GM18867 (cell line): Measurements from ENCODE around the gene NEK5.
"Not testable (repeated sequence)": the region's sequence is repeated elsewhere in the genome, so short reads cannot be mapped to it uniquely, and the experiment has no call there.

Experiments
- ATAC-seq: cut with Tn5 transposase; IDR thresholded peaks from one replicate; pipeline ENCODE4 v1.9.1; 2021; ENCODE audit warnings: mild to moderate bottlenecking, moderate library complexity; ENCODE audit not compliant: unreplicated experiment

Gene NEK5

DNA sequence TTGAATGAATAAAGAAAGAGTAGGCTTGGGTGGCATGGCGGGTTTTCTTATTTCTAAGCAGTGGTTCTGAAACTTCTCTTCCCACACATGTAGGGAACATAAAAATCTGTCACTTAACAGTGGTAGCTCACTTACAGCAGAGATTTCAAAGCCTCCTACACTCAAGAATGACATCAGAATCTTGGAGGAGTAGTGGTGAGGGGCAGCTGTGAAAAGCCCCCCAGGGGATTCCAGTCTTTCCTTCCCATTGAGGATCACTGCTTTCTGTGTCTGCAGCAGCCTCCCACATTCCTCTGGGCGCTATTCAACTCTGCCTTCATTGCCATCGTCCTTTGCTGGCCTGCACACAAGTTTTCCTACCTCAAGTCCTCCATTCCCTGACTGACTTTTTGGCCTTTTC is 8.6 kb upstream of the NEK5 start:
- no peak for ATAC-seq

DNA sequence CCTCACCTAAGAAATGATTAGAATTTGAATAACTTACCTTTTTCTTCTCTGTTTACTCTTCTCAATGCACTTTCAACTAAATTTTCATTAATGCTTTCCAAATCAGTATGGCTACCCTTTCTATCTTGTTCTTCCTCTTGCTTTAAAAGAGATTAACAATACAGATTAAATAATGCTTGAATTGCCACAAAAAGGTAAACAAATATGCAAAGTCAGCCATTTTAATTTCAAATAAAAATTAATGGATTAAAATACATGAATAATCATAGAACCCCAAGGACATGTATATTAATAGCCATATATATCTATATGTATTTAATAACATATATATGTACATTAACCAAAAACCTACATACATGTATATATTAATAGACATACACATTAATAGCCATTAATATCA is 7.9 kb upstream of the NEK5 start:
- no peak for ATAC-seq

DNA sequence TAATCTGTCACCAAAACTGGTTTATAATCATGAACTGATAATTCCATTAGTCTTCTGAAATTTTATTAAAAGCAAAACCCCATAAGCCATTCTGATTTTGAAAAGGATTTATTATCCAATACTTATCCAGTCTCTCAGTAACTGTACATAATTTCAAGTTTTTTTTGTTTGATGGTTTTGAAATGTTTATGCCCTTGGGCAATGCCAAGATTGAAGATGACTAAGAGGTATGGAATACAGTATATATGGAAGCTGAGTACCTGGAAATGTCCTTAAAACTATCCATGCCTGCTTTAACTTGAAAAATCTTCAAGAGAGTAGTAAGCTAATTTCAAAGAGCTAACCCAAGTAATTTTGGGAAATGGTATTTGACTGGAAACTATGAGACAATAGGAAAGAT is 1.8 kb upstream of the NEK5 start:
- no peak for ATAC-seq

DNA sequence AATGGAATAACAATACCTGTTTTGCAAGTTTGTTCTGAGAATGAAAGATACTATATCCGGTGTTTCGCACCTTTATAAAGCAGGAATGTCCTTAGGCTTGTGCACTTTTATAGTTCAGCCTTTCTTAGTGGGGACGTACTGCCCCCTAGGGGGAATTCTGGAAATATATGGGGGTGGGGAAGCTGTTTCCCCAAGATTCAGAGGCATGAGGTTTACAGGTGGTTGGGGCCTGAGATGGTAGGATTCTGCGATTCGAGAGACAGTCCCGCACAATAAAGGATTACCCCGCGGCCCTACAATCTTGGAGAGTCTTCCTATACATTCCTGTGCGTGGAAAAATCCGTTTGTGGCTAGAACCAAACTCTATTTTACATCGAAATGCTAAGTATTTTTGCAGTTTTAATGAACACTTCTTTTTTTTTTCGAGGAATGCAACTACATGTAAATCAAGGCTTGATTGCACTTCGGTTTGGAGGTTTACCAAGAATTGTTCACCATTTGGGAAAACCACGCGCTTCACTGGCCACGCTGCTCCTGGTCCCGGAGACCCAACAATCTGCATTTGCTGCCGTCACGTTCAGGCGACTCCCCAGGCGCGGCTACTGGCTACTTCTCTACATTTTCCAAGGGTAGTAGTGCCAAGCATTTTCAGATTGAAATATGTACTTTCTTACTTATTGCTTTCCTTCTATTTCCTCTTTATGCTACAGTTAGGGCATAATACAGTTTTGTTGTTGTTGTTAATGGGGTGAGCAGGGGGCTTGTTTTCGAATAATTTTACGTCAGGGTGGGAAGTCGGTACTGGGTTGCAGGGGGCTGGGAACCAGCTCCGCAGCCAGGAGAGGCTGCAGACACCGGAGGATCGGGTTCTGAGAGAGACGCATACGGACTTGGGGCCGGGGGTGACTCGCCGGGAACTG is 830 bp downstream of the NEK5 start:
- peak; percentile 64 for ATAC-seq

DNA sequence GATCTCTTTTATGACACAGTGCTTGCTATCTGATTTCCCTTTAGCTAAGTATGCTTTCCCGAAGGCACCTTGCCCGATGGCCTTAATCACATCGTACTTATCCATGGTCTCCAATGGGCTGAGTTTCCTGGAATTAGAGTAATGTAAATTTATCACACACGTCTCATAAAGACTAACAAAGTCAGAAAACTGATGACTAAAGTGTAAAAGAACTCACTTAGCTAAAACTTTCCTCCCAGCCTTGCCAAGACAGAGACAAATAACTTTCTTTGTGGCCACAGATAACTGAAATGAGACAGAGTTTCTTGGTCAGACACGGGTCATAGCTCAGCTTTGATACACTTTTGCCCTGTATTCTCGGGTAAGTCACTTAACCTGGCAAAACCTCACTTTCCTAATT is 1.5 kb downstream of the NEK5 start:
- ATAC-seq = peak; percentile 35

DNA sequence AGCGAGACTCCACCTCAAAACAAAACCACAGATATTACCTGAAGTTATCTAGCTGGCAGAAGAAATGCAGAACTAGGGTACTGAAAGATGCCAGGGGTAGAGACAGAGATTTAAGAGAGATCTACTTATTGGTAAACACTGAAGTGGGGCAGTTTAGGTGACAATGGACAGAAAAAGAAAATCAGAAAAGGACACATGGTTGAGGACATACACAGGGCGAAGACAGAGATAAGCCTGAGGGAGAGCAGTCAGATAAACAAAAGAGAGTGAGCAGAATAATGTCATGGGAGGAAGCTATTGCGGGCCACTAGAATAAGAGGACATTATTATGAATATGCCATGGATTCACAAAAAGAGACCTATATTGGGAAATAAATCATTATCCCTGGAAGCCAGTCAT is 3.3 kb downstream of the NEK5 start:
- ATAC-seq = no peak

DNA sequence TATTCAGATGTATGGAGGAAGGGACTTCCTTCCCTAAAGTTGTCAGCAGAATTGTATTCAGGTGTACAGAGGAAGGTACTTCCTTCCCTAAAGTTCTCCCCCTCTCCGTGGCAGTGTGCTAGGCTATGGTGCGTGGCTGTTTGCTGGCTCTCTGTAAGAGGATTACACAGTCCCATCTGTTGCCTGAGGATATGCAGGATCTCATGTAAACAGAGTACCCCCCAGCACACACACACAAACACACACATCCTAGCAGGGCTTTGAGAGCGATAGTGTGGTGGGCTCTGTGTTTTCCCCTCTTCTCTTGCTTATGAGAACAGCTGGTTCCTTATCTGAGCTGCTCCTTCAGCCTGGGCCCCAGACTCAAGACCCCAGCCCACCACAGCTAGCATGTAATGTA is 10.3 kb downstream of the NEK5 start:
- no peak for ATAC-seq

DNA sequence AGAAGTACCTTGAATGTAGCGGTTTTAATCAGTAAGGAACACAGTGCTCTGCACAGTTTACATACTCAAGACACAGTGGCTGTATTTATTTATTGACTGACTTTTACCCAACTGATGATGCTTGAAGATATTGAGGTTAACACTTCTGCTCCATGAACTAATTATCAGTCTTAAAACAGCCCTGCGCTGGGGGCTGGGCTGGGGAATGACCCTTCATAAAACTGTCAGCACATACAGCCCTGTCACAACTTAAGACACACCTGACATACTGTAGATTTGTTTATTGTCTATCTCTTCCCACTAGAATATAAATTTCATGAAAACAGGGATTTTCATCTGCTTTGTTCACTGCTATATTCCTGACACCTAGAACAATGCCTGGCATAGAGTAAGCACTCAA is 10.8 kb downstream of the NEK5 start:
- no peak for ATAC-seq

DNA sequence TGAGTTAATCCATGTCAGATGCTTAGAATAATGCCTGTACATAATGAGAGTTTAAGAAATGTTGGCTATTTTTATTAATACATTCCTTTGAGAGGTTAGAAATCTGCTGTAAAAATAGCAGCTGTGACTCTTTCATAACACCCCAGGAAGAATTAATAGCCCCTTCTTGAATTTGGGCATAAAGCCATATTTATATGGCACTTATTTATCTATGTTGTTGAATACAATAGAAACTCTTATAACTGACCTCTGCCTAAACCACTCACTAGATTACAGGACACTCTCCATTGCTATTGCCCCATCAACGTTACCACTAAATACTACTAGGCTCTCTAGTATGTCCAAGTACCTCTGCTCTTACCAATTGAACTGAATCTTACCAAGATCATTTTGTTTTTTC is 16.3 kb downstream of the NEK5 start:
- no peak for ATAC-seq

DNA sequence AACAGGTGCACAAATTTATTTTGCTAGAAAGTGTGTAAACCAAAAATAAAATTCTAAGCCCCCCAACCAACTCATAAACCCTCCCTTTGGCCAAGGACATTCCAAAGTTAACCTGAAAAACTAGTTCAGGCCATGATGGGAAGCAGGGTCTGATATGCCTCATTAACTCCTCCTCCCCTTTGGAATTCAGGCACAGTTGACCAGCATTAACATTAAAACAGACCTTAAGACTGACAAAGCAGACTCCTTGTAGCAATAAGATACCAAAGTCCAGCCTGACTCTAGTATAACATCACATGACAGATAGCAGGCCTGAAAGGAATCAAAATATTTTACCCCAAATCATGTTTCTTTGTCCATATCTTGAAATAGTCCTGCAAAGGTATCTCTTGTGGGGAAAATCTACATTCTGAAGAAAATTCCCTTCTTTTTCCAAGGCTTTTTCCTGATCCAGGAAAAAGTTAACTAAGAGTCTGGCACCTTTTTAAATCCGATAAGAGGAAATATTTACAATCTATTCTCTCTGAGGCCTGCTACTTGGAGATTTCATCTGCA is 19.7 kb downstream of the NEK5 start:
- no peak for ATAC-seq

DNA sequence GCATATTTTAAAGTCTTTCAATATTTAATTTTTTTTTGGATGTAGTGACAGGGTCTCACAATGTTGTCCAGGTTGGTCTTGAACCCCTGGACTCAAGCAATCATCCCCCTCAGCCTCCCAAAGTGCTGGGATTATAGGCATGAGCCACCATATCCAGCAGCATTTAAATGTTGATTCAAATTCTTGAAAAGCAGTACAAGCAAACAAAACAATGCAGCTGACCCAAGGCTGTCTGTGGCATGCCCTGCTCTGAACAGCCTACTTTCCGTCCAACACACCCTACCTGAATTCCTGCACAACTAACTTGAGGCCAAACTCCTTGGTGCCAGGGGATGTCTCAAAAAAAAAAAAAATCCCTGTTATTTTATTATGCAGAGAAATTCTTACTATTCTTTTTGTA is 23.0 kb downstream of the NEK5 start:
- no peak for ATAC-seq

DNA sequence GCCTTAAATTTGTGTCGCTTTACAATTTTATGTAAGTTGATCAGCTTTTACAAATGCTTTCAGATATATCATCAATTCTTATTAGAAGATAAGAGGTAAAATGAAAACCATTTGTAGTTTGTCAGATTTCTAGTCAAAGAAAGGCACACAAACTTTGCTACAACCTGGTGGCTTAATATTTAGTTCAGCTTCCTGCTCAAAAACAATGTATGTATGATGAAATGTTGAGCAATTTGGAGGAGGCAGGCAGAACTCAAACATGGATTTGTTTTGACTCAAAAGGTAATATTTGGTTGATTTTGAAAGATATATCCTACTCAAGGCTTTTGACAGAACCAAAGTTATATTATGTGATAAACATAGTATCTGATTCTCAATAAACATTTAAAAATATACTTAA is 24.2 kb downstream of the NEK5 start:
- ATAC-seq = no peak

DNA sequence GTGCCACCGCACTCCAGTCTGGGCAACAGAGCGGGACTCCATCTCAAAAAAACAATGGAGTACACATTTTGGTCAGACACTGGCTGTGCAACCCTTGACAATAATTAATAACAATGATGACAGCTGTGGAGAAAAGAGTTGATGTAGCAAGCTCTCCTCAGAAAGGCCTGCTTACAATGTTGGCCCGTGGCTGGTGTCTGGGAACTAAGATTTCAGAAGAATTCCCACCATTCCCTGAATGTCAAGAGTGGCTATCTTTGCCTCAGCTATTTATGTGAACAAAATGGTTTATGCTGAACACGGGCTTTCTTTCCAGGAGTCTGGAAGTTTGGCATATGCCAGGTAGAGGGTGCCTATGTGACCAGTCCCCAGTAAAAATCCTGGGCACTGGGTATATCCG is 25.5 kb downstream of the NEK5 start:
- ATAC-seq = no peak

DNA sequence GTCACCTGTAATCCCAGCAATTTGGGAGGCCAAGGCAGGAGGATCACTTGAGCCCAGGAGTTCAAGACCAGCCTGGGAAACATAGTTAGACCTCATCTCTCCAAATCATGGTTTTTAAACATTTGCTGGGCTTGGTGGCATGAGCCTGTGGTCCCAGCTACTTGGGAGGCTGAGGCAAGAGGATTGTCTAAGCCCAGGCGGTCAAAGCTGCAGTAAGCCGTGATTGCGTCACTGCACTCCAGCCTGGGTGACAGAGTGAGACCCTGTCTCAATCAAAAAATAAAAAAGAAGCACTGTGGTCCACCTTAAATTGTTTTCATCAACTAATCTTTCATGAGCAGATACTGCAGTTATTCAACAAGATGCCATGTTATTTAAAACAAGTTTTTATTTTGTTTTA is 26.4 kb downstream of the NEK5 start:
- not testable (repeated sequence) for ATAC-seq

DNA sequence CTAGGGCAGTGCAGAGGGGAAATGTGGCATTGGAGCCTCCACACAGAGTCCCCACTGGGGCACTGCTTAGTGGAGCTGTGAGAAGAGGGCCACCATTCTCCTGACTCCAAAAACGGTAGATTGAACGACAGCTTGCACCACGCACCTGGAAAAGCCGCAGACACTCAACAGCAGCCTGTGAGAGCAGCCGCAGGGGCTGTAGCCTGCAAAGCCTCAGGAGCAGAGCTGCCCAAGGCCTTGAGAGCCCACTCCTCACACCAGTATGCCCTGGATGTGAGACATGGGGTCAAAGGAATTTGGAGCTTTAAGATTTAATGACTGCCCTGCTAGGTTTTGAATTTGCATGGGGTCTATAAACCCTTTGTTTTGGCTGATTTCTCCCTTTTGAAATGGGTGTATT is 31.7 kb downstream of the NEK5 start:
- ATAC-seq = no peak

DNA sequence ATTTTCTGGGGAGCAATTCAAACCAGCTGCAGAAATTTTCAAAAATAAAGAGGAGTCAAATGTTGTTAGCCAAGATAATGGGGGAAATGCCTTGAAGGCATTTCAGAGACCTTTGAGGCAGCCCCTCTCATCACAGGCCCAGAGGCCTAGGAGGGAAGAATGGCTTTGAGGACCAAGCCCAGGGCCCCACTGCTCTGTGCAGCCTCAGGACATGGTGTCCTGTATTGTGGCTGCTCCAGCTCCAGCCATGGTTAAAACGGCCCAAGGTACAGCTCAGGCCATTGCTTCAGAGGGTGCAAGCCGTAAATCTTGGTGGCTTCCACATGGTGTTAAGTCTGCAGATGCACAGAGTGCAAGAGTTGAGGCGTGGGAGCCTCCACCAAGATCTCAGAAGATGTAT is 32.1 kb downstream of the NEK5 start:
- no peak for ATAC-seq

DNA sequence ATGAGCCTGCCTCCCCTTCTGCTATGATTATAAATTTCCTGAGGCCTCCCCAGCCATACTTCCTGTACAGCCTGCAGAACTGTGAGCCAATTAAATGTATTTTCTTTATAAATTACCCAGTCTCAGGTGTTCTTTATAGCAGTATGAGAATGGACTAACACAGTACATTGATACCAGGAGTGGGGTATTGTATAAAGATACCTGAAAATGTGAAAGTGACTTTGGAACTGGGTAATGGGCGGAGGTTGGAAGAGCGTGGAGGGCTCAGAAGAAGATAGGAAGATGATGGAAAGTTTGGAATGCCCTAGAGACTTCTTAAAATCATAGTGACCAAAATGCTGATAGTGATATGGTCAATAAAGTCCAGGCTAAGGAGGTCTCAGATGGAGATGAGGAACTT is 32.8 kb downstream of the NEK5 start:
- ATAC-seq = no peak

DNA sequence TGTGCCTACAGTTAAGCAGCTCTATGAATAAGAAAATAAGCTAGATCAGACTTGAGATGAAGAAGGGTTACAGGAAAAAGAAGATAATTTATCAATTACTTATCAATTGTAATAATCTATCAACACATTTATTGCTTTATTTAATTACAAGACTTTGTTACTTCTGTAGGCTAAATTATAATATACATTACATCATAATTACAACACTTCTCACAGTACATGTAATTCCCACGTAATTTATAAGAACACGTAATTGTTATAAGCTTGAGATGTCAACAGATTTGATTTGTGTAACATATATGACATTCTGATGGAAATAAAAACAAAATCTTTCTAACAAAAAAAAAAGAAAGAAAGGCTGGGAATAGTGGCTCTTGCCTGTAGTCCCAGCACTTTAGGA is 36.8 kb downstream of the NEK5 start:
- ATAC-seq = no peak

DNA sequence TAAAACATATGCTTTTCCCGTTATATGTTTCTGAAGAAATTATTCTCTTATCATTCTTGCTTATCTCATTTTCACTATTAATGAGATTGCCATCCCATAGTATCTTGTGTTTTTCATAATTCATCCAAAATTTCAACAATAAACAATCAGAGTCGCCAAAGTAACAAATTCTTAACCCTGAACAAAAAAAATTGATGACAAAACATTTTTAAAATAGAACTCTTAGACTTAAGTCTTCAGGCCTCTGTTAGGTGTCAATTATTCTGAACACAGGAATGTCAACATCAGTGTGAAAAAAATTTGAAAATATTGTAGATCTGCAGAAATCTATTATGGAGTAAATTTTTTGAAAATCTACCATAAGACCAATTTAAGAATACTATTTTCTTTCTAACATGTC is 37.4 kb downstream of the NEK5 start:
- ATAC-seq = no peak

DNA sequence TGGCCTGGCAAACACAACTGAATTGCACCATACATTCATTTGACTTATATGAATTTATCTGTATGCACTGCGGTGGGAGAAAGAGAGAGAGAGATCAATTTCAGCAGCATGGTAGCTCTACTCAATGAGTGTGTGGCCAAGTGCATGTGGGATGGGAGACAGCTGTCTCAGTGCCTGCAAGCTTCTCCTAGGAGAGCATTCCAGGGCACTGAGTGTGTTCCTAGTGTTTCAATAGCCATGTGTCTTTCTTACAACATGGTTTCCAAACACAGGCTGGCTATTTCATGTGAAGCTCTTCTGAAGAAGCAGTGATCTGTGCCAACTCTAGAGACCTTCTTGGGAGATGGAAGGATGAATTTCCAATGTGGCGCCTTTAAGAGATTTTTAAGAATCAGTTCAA is 43.5 kb downstream of the NEK5 start:
- no peak for ATAC-seq

DNA sequence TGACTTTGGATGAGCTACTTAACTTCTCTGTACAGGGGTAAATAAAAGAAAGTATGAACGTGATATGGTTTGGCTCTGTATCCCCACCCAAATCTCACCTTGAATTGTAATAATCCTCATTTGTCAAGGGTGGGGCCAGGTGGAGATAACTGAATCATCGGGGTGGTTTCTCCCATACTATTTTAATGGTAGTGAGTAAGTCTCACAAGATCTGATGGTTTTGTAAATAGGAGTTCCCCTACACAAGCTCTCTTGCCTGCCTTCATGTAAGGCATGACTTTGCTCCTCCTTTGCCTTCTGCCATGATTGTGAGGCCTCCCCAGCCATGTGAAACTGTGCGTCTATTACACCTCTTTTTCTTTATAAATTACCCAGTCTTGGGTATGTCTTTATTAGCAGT is 43.9 kb downstream of the NEK5 start:
- not testable (repeated sequence) for ATAC-seq

DNA sequence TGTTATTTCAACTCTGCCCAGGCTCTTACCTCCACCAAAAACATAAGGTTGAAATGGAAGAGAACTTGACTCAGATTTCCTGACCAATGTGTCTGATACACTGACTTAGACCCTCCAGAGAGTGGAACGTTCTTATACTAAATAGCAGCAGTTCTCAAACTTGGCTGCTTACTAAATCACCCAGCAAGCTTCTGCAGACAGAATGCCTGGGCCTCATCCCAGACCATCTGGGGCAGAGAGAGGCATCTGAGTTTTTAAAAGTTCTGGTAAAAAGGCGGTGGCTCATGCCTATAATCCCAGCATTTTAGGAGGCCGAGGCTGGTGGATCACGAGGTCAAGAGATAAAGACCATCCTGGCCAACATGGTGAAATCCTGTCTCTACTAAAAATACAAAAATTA is 46.3 kb downstream of the NEK5 start:
- no peak for ATAC-seq

DNA sequence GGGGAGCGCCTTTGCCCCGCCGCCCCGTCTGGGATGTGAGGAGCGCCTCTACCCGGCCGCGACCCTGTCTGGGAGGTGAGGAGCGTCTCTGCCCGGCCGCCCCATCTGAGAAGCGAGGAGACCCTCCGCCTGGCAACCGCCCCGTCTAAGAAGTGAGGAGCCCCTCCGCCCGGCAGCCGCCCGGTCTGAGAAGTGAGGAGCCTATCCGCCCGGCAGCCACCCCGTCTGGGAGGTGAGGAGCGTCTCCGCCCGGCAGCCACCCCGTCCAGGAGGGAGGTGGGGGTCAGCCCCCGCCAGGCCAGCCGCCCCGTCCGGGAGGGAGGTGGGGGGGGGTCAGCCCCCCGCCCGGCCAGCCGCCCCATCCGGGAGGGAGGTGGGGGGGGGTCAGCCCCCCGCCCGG is 49.0 kb downstream of the NEK5 start:
- not testable (repeated sequence) for ATAC-seq
